Measurements from ENCODE around the gene ADAMTSL1.

Gene ADAMTSL1

GRCh38 chr9:18675332-18675731 is 201.4 kb downstream of the ADAMTSL1 start:
- no peaks in the 10 kb centered on the region for H3K79me2 ChIP-seq (ENCODE audit: insufficient read depth, low read length)
- no peak overlapping the region for H3K4me3 ChIP-seq (ENCODE audit: low read length, poor library complexity, severe bottlenecking)
- no peaks in the 10 kb centered on the region for H3F3A ChIP-seq (ENCODE audit: low read depth)
- no peak overlapping the region for H3K9ac ChIP-seq (ENCODE audit: low read depth, low read length, poor library complexity, severe bottlenecking)
- H4K20me1 ChIP-seq (ENCODE audit: insufficient read depth, low read length, poor library complexity, severe bottlenecking), result no peaks in the 10 kb centered on the region
- no peak overlapping the region for H3K4me2 ChIP-seq (ENCODE audit: low read depth, low read length, poor library complexity, severe bottlenecking)
- no peaks in the 10 kb centered on the region for H3K9me2 ChIP-seq (replicated peaks; ENCODE audit: low read depth, low read length)
- no peaks in the 10 kb centered on the region for H3K9me3 ChIP-seq (ENCODE audit: insufficient read depth, low read depth, low read length)
- H3K27me3 ChIP-seq (ENCODE audit: insufficient read depth, low read length, poor library complexity, severe bottlenecking), result no peaks in the 10 kb centered on the region
- H2AFZ ChIP-seq (ENCODE audit: low read length), result no peak overlapping the region
- H3K4me1 ChIP-seq (ENCODE audit: insufficient read depth, low read length, poor library complexity, severe bottlenecking), result no peaks in the 10 kb centered on the region
- TF ChIP-seq, protein P1, sequence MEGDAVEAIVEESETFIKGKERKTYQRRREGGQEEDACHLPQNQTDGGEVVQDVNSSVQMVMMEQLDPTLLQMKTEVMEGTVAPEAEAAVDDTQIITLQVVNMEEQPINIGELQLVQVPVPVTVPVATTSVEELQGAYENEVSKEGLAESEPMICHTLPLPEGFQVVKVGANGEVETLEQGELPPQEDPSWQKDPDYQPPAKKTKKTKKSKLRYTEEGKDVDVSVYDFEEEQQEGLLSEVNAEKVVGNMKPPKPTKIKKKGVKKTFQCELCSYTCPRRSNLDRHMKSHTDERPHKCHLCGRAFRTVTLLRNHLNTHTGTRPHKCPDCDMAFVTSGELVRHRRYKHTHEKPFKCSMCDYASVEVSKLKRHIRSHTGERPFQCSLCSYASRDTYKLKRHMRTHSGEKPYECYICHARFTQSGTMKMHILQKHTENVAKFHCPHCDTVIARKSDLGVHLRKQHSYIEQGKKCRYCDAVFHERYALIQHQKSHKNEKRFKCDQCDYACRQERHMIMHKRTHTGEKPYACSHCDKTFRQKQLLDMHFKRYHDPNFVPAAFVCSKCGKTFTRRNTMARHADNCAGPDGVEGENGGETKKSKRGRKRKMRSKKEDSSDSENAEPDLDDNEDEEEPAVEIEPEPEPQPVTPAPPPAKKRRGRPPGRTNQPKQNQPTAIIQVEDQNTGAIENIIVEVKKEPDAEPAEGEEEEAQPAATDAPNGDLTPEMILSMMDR (conservative IDR thresholded peaks at IDR 0.05; ENCODE audit: low read length), result no peak
- no peak for TF ChIP-seq EZH2phosphoT487 (IDR thresholded peaks at IDR 0.05; ENCODE audit: borderline replicate concordance)
- H3K36me3 ChIP-seq (ENCODE audit: insufficient read depth, low read length), result no peaks in the 10 kb centered on the region

DNA sequence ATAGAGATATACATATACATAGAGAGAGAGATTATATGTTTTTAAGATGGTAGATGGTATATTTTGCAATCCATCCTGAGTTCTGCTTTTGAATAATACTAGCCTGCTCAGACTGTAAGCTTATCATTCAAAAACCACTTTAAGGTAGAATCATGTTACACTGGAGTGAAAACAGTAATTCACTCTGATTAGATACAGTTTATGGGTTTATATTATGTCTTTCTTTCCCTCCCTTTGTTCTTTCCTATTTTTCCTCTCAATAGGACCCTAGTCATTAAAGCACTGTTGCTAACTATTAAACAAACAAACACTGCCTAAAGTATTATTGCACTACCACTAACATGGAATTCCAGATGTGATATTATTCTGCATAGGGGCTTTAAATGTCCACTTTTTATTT is 202.0 kb downstream of the ADAMTSL1 start:
- H3K36me3 ChIP-seq (ENCODE audit: insufficient read depth, low read length), result no peaks in the 10 kb centered on the region

DNA sequence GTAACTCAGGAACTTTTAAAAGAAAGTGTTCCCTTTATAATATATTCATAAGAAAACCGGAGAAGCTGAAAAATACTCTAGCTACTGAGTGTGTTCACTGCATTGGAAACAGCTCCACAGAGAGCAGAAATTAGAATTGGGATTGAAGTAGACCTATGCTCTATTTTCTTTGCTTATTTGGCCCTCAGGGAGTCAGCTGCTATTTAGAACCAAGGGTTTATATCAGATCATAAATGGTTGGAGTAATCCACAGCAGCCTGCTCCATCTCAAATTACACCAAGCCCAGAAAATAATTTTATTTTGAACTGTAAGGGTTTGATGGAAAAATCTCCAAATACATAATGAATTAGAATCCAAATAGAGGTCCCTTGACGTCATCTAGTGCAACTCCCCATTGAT is 202.6 kb downstream of the ADAMTSL1 start:
- Histone ChIP-seq H3K9ac (ENCODE audit: low read depth, low read length, poor library complexity, severe bottlenecking) (no peak overlapping the region), H3K4me3 (ENCODE audit: low read length, poor library complexity, severe bottlenecking) (no peak overlapping the region), H3F3A (ENCODE audit: low read depth) (no peaks in the 10 kb centered on the region), H4K20me1 (ENCODE audit: insufficient read depth, low read length, poor library complexity, severe bottlenecking) (no peaks in the 10 kb centered on the region), H3K9me3 (ENCODE audit: insufficient read depth, low read depth, low read length) (no peaks in the 10 kb centered on the region), H3K79me2 (ENCODE audit: insufficient read depth, low read length) (no peaks in the 10 kb centered on the region), H3K4me1 (ENCODE audit: insufficient read depth, low read length, poor library complexity, severe bottlenecking) (no peaks in the 10 kb centered on the region), H3K27me3 (ENCODE audit: insufficient read depth, low read length, poor library complexity, severe bottlenecking) (no peaks in the 10 kb centered on the region), H3K36me3 (ENCODE audit: insufficient read depth, low read length) (no peaks in the 10 kb centered on the region), H3K9me2 (replicated peaks; ENCODE audit: low read depth, low read length) (no peaks in the 10 kb centered on the region), H2AFZ (ENCODE audit: low read length) (no peak overlapping the region), H3K4me2 (ENCODE audit: low read depth, low read length, poor library complexity, severe bottlenecking) (no peak overlapping the region)
- TF ChIP-seq, protein P1 (conservative IDR thresholded peaks at IDR 0.05; ENCODE audit: low read length), result no peak
- TF ChIP-seq EZH2phosphoT487 (IDR thresholded peaks at IDR 0.05; ENCODE audit: borderline replicate concordance), result no peak

More for the DNA sequence above, 202.0 kb downstream of the ADAMTSL1 start:
- no peaks in the 10 kb centered on the region for H3K9me2 ChIP-seq (replicated peaks; ENCODE audit: low read depth, low read length)
- H3K27me3 ChIP-seq (ENCODE audit: insufficient read depth, low read length, poor library complexity, severe bottlenecking), result no peaks in the 10 kb centered on the region
- no peaks in the 10 kb centered on the region for H3K9me3 ChIP-seq (ENCODE audit: insufficient read depth, low read depth, low read length)
- no peaks in the 10 kb centered on the region for H4K20me1 ChIP-seq (ENCODE audit: insufficient read depth, low read length, poor library complexity, severe bottlenecking)
- H3K79me2 ChIP-seq (ENCODE audit: insufficient read depth, low read length), result no peaks in the 10 kb centered on the region
- H3F3A ChIP-seq (ENCODE audit: low read depth), result no peaks in the 10 kb centered on the region
- H3K9ac ChIP-seq (ENCODE audit: low read depth, low read length, poor library complexity, severe bottlenecking), result no peak overlapping the region
- no peak overlapping the region for H3K4me3 ChIP-seq (ENCODE audit: low read length, poor library complexity, severe bottlenecking)
- TF ChIP-seq EZH2phosphoT487 (IDR thresholded peaks at IDR 0.05; ENCODE audit: borderline replicate concordance), result no peak
- TF ChIP-seq, protein P1 (conservative IDR thresholded peaks at IDR 0.05; ENCODE audit: low read length), result no peak
- H3K4me2 ChIP-seq (ENCODE audit: low read depth, low read length, poor library complexity, severe bottlenecking), result no peak overlapping the region
- H3K4me1 ChIP-seq (ENCODE audit: insufficient read depth, low read length, poor library complexity, severe bottlenecking), result no peaks in the 10 kb centered on the region
- no peak overlapping the region for H2AFZ ChIP-seq (ENCODE audit: low read length)
